ENCODE measurements around the gene SLC8A1. TPM values are rescaled to one million over a fixed set of nuclear protein-coding genes. Genes with fewer than 3 reads are reported as not detected.

Gene SLC8A1
- total RNA-seq, 1 donor from 2014 or later = 30.6 TPM

GRCh38 chr2:40386177-40386576, 65.7 kb downstream of the SLC8A1 start:
- no peak for DNase-seq

DNA sequence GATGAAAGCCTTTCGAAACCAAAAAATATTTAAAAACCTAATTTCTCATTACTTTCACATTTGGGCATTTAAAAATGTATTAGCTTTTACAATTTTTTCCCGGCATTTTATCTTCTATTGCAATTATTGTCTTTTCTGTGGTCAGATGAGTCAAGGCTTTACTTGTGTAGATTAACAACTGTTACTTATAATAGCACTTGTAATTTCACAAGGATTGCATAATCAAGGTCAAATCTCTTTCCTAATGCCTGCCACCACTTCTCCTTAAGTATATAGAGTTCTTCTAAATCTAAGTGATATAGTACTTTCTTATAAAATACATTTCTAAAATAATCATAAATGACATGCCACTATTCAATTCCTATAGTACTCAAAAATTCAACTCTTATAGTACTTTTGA, 67.2 kb downstream of the SLC8A1 start:
- no peak for DNase-seq

- no peak for DNase-seq
Observed at GRCh38 chr2:40384233-40384632, 67.7 kb downstream of the SLC8A1 start.

DNA sequence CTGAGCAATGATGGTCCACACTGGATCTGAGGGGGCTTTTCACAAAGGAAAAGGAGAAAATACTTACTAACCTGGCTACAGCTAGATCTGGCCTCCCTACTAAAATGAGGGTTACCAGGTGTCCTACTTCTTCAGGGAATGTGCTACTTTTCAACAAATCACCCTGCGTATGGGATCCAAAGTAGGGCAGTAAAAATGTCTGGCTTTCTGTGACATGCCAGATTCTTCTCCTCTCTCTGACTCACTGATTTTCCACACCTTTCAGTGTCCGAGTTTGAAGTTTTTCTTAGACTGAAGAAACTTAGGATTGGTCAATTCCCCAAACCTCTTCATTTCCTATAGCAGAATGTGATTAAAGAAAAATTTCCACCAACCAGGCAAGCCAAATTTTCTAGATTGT, 71.2 kb downstream of the SLC8A1 start:
- DNase-seq = no peak

- DNase-seq = no peak
Observed at GRCh38 chr2:40380041-40380440, 71.8 kb downstream of the SLC8A1 start.

- DNase-seq = no peak
Observed at GRCh38 chr2:40374543-40375240, 77.2 kb downstream of the SLC8A1 start.

DNA sequence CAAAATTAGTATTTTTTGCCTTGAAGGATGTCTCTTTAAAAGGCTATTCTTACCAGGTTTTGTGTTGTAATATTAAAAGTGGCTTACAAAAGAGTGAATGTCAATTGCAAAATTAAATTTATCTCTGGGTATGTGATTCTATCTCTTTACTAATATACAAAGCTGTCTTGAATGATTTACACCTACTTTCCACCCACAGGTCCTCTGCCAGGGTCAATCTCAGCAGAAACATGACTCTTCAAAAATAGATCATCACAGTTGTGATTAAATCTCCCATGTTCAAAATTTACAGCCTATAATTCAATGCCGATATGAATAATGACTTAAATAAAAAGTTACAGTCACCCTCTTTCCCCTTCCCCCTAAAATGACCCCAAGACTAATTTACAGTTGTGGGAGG, 78.8 kb downstream of the SLC8A1 start:
- no peak for DNase-seq

GRCh38 chr2:40372283-40372985, 79.5 kb downstream of the SLC8A1 start:
- DNase-seq = no peak

GRCh38 chr2:40371525-40372282, 80.2 kb downstream of the SLC8A1 start:
- DNase-seq = peak; percentile 87

GRCh38 chr2:40370007-40370395, 81.9 kb downstream of the SLC8A1 start:
- DNase-seq = no peak

DNA sequence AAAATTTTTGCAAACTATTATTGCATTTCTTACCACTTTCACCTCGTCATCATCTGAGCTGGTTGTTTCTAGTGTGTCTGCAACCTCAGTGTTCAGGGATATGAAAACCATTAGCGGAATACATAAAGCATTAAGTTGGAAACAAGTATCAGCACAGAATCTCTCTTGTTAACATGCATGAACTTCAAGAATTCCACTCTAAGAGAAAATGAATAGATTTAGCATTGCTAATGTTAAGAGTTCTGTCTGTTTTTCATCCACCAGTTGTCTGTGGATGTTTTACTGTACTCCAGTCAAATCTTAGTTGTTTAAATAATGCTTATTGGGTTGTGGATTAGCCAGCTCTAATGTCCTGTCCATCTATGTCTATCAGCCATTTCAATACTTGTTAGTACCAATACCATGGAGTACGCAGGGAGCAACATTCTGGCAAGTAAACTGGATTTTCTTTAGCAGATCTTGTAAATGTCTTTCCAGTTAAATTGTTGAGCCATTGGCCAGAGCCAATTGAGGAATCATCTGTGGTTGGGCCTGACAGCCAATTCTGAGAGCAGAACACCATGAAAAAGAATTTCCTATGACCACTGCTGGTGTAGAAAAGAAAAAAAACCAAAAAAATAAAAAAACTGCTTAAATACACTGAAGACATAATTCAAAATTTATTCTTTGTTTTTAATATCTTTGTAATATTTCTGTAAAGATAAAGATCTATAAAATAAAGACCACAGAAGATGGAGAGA, 82.5 kb downstream of the SLC8A1 start:
- no peak for DNase-seq

GRCh38 chr2:40367652-40368051, 84.2 kb downstream of the SLC8A1 start:
- no peak for DNase-seq

DNA sequence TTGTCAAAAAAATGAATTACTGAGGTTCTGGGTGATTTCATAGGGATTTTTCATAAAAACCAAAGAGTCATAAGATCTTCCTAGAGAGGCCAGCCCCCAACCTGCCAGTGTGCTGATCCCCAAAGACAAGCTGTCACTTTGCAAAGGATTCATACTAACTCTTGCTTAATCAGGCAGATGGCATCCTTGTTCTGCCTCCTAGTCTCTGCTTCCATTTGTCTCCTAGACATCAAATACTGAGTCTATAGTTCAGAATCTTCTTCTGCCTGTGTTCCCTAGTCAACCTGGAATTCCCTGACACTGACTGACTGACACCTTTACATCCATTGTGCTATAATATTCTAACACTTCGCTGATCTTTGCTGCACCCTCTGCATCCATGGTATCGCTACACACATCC, 84.9 kb downstream of the SLC8A1 start:
- no peak for DNase-seq

DNA sequence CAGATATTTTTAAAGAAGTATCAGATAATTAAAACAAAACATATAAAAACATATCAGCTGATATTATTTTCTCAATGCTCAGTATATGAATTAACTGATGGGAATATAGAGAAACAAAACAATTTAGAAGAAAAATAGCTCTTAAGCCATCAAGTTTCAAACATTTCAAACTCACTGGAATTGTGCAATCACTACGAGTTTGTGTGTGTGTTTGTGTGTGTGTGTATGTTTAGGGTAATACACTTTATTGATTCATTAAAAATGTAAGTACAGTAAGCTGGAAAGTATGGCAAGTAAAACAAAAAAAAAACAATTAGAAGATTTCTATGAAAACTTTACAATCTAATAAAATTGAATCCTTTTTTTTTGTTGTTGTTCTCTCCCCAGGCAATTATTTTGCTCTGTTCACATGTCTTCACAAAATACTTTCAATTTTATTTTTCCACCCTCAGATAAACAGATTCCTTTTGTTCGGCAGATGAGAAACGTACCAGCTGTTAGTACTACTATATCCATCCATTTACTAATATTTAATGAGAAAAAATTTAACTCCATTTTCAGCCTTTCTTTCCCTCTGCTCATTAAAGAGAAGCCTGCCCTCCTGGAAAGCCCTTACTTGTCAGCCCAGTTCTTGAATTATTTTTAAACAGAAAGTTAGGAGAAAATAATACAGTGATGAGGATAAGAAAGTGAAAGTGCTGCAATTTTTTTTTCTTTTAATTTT, 87.6 kb downstream of the SLC8A1 start:
- DNase-seq = no peak

GRCh38 chr2:40363631-40364030, 88.3 kb downstream of the SLC8A1 start:
- no peak for DNase-seq

GRCh38 chr2:40363231-40363630, 88.7 kb downstream of the SLC8A1 start:
- DNase-seq = no peak

GRCh38 chr2:40361478-40361877, 90.4 kb downstream of the SLC8A1 start:
- DNase-seq = no peak

- DNase-seq = no peak
Observed at GRCh38 chr2:40360652-40361051, 91.2 kb downstream of the SLC8A1 start.

DNA sequence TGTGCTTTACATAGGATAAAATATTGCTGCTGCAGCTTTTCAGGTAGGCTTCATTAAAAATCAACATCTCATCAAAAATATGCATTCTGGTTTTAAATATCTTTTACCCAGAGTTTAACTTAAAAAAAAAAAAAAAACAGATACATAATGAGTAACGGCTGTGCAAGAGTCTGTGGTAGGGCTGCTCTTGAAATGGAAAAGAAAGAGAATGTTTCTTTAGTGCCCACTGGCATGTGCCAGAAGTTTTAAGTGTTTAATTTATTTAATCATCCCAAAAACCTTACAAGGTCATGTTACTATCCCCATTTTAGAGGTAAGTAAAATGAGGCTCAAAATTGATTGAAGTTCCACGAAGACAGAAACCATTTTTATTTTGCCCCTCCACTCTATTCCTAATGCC, 92.1 kb downstream of the SLC8A1 start:
- DNase-seq = no peak

DNA sequence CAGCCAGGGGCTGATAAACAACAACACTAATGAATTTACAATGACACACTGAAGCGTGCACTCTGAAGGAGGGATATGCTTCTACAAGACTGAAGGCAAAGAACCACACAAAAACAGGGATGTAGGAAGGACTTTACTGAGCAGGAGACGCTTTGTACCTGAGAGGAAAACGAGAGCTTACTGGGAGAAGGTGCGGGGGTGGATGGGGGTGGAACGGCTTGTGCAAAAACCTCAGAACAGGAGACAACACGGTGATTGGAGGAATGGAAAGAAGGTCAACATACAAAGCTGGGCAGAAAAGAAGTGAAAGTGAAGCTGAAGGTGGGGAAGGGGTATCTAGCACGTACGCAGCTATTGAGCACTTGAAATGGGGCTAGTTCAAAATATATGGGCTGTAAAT, 93.1 kb downstream of the SLC8A1 start:
- no peak for DNase-seq

GRCh38 chr2:40357667-40358066, 94.2 kb downstream of the SLC8A1 start:
- DNase-seq = no peak

DNA sequence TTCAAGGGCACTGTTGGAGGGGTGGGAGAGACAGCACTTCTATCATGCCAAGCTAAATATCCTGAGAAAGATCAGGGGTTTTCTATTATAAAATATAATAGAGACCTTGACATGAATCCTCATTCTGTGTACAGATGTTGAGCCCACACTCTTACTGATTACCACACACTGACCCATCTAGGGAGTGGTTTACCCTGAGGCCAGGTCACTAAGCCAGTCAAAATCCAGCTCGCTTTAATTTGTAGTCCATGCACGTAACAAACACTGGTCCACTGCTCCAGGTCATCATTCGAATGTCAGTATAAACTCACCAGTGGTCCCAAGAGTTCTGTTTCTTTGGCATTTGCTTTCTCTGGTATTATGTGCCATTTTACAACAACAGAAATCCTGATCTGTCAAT, 96.4 kb downstream of the SLC8A1 start:
- no peak for DNase-seq

Data from tongue (tissue), 2 donors.